Fibroblast of villous mesenchyme (primary cell): Measurements from ENCODE around the gene UPP2. TPM values are rescaled to one million over a fixed set of nuclear protein-coding genes. Genes with fewer than 3 reads are reported as not detected.

Experiments
- DNase-seq: peaks from one replicate; pipeline ENCODE4 v3.0.0-alpha.2; 2010; ENCODE audit warnings: low read depth
- H3K4me3 ChIP-seq: 2 replicates; pipeline ENCODE4 v1.5.1; 2011; ENCODE audit warnings: low read depth, mild to moderate bottlenecking, low read length
- CTCF ChIP-seq: IDR thresholded peaks from 2 replicates; pipeline ENCODE4 v1.5.1; 2012; ENCODE audit warnings: low read depth, mild to moderate bottlenecking, low read length; ENCODE audit not compliant: insufficient read depth
- total RNA-seq: library from RNA; depleted of rRNA; stranded (reverse); fragments of >200 nt; gene quantifications from 2 replicates; pipeline ENCODE4 v1.2.3, GENCODE V29; 2012

Gene UPP2
- total RNA-seq, 1 donor, result not detected

- no peak for TF ChIP-seq CTCF
- no peak for DNase-seq
- H3K4me3 ChIP-seq, result no peak overlapping the region
These were observed 35.5 kb upstream of the UPP2 start for GRCh38 chr2:158066046-158066713.

GRCh38 chr2:158071018-158071417 is 30.7 kb upstream of the UPP2 start:
- no peak for DNase-seq
- H3K4me3 ChIP-seq, result no peak overlapping the region
- TF ChIP-seq CTCF, result no peak

GRCh38 chr2:158072361-158072760 is 29.3 kb upstream of the UPP2 start:
- no peak for DNase-seq
- TF ChIP-seq CTCF, result no peak
- H3K4me3 ChIP-seq, result no peak overlapping the region

- H3K4me3 ChIP-seq, result no peak overlapping the region
- DNase-seq, result no peak
- TF ChIP-seq CTCF, result no peak
These were observed 22.0 kb upstream of the UPP2 start for GRCh38 chr2:158079672-158080071.

- DNase-seq, result no peak
- no peak overlapping the region for H3K4me3 ChIP-seq
- no peak for TF ChIP-seq CTCF
These were observed 13.6 kb upstream of the UPP2 start for GRCh38 chr2:158088093-158088492.

- no peak for TF ChIP-seq CTCF
- no peak overlapping the region for H3K4me3 ChIP-seq
- DNase-seq, result no peak
These were observed 12.4 kb upstream of the UPP2 start for GRCh38 chr2:158089322-158089721.

- no peak for TF ChIP-seq CTCF
- H3K4me3 ChIP-seq, result no peak overlapping the region
- DNase-seq, result no peak
These were observed 10.0 kb upstream of the UPP2 start for GRCh38 chr2:158091647-158092046.
